ENCODE measurements around the gene TF.

TF gene

DNA sequence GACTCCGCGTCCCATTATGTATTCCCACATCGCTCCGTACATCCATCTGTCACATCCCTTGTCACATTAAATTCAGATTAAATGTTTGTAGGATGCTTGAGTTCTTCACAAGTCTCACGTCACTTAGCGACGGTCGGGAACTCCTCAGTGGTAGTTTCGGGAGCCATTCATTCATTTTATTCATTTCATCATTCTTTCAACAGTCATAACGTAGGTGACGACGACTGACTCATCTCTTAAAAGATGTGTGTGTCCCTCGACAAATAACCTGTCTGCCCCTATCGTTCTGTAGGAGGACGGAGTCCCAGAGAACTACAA lies 59.1 kb downstream of the TF start:
- H3K4me3 ChIP-seq (ENCODE audit: low read depth, low read length): peak overlapping the region; percentile 77
- no peak for DNase-seq (ENCODE audit: low read depth)
- TF ChIP-seq, protein P1, sequence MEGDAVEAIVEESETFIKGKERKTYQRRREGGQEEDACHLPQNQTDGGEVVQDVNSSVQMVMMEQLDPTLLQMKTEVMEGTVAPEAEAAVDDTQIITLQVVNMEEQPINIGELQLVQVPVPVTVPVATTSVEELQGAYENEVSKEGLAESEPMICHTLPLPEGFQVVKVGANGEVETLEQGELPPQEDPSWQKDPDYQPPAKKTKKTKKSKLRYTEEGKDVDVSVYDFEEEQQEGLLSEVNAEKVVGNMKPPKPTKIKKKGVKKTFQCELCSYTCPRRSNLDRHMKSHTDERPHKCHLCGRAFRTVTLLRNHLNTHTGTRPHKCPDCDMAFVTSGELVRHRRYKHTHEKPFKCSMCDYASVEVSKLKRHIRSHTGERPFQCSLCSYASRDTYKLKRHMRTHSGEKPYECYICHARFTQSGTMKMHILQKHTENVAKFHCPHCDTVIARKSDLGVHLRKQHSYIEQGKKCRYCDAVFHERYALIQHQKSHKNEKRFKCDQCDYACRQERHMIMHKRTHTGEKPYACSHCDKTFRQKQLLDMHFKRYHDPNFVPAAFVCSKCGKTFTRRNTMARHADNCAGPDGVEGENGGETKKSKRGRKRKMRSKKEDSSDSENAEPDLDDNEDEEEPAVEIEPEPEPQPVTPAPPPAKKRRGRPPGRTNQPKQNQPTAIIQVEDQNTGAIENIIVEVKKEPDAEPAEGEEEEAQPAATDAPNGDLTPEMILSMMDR (IDR thresholded peaks at IDR 0.05; ENCODE audit: low read depth, low read length, missing control alignments): no peak

DNA sequence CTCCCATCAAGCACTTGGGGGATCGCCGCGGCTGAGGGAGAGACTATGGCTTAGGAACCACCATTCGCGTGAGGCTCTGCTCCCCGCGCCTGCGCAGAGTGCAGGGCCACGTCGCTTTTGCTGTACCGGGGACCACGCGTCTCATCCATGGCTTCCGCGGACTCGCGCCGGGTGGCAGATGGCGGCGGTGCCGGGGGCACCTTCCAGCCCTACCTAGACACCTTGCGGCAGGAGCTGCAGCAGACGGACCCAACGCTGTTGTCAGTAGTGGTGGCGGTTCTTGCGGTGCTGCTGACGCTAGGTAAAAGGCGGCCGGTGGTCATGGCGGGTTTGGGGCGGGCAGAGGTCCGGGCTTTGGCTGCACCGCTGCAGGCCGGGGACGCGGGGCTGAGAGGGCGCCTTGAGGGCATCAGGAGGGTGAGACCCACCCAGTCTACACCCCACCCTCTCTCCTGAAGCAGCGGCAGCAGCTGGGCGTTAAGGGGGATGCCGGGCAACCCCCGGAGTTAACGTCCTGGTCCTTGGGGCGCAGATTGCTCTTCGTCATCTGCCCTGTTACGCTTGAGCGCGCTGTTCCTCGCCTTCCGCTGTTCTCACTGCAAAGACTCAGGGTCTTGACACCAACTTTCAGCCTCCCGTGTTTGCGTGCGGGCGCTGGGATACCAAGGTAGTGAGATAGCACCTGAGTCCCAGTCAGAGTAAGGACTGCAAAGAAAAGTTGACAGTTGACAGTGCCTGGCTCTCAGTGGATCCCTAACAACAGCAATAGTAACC lies 59.7 kb downstream of the TF start, which contains the start of gene SRPRB:
TSS of gene SRPRB (plus strand) at position 114 of the 774 bp plus-strand sequence. CDS start at position 148, 34 bp downstream.
- DNase-seq (ENCODE audit: low read depth): peak; percentile 88
- TF ChIP-seq, protein P1 (IDR thresholded peaks at IDR 0.05; ENCODE audit: low read depth, low read length, missing control alignments): no peak
- H3K4me3 ChIP-seq (ENCODE audit: low read depth, low read length): peak within 1 kb of the TSS; percentile 77

DNA sequence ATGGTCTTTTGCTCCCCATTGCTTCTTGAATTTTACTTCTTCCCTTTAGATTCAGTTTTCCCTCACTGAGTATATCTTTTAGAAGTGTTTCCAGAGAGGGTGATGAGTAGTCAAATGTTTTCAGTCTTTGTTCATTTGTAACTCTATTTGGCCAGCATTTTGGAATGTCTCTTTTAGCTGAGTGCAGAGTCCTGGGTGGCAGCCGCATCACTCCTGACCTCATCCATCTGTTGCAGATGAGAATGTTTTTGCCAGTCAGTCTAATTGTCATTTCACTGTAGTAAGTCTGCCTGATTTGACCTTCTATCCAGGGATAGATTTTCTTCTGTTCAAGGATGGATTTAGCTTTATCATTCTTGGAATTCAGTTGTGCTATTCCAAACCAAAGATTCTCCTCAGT lies 66.7 kb downstream of the TF start:
- TF ChIP-seq, protein P1 (IDR thresholded peaks at IDR 0.05; ENCODE audit: low read depth, low read length, missing control alignments): no peak
- H3K4me3 ChIP-seq (ENCODE audit: low read depth, low read length): no peak overlapping the region
- no peak for DNase-seq (ENCODE audit: low read depth)

DNA sequence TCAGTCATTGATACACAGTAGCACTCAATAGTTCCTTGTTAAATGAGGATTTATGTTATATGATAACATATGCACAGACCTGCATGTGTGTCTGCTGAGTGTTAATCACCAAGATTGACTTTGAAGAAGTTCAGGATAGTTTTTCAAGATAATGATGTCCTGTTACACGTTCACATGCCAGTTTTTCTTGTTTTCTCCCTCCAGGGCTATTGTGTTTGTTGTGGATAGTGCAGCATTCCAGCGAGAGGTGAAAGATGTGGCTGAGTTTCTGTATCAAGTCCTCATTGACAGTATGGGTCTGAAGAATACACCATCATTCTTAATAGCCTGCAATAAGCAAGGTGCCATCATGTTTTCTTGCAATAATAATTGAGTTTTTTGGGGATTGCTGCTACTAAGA lies 69.2 kb downstream of the TF start:
- DNase-seq (ENCODE audit: low read depth): no peak
- TF ChIP-seq, protein P1 (IDR thresholded peaks at IDR 0.05; ENCODE audit: low read depth, low read length, missing control alignments): no peak
- H3K4me3 ChIP-seq (ENCODE audit: low read depth, low read length): no peak overlapping the region

DNA sequence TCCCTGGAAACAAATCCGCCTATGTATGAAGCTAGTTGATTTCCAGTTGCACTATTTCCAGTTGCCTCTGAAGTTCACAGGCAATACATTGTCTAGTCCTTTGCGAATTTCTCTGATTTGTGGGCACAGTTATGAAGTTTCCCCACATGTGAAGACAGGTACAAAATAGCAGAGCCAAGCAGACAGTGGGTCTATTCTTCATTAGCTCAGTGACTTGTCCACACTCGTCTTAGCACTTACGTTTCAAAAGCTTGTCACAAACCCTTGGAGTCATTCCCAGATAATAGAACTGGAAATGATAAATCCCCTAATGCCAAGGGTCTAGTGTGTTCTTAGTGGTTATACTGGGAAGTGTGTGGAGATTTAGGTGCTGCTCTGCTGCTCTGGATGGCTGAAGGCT lies 73.9 kb downstream of the TF start:
- TF ChIP-seq, protein P1 (IDR thresholded peaks at IDR 0.05; ENCODE audit: low read depth, low read length, missing control alignments): no peak
- DNase-seq (ENCODE audit: low read depth): no peak
- no peak overlapping the region for H3K4me3 ChIP-seq (ENCODE audit: low read depth, low read length)

DNA sequence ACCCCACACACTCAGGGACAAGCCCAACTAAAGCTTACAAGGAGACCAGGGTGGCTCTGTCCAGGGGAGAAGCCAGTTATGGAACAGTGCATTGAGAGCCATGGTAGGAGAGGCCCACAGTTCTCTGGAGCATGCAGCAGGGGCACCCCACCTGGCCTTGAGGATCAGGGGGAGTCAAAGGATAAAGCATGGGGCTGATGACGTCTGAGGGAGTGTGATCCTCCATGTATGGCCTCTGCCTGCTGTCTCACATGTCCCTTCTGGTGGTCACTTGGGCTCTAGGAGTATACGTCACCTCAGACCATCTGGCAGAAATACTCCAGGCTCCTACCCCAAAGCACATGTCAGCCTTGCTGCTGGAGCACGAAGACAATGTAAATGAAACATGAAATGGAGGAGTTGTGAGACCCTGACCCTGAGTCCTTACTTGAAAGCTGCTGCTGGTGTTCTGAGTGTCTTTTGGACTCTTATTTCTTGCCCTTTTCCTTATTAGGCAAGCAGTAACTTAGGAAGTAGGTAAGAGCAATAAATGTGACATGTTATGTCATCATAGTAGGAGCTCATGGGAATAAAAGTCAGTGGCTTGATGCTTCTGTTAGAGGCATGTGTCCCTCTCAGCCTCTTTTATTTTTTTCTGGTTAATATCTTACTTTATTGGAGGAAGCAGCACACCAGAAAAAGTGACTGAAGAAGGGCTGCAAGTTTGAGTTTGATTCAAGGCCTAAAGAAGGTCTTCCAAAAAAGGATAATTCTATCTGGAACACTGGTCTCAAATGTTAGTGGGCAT lies 74.9 kb downstream of the TF start:
- no peak overlapping the region for H3K4me3 ChIP-seq (ENCODE audit: low read depth, low read length)
- DNase-seq (ENCODE audit: low read depth): no peak
- TF ChIP-seq, protein P1 (IDR thresholded peaks at IDR 0.05; ENCODE audit: low read depth, low read length, missing control alignments): no peak
